ENCODE data around the gene HLA-E.

DNA sequence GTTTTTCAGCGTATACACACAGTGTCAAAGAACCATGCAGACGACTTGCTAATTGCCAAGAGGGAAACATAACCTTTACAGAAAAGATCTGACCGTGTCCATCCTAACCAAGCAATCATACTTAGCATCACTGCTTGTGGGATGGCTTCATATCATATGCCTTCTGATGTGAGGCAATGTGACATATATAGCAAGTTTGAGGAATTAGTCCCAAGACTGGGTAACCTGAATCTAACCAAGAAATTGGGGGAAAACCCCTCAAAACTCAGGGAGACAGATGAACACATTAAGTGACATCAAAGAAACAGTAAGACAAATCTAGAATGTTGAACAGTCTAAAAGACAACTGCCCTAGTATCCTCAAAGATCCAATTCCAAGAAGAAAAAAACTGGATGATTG, 48.6 kb downstream of the HLA-E start:
- no peak for TF ChIP-seq POLR2A (IDR thresholded peaks at IDR 0.05)
- no peak for TF ChIP-seq EP300 (IDR thresholded peaks at IDR 0.05)
